Measurements from ENCODE around the gene PPP2R2C.

DNA sequence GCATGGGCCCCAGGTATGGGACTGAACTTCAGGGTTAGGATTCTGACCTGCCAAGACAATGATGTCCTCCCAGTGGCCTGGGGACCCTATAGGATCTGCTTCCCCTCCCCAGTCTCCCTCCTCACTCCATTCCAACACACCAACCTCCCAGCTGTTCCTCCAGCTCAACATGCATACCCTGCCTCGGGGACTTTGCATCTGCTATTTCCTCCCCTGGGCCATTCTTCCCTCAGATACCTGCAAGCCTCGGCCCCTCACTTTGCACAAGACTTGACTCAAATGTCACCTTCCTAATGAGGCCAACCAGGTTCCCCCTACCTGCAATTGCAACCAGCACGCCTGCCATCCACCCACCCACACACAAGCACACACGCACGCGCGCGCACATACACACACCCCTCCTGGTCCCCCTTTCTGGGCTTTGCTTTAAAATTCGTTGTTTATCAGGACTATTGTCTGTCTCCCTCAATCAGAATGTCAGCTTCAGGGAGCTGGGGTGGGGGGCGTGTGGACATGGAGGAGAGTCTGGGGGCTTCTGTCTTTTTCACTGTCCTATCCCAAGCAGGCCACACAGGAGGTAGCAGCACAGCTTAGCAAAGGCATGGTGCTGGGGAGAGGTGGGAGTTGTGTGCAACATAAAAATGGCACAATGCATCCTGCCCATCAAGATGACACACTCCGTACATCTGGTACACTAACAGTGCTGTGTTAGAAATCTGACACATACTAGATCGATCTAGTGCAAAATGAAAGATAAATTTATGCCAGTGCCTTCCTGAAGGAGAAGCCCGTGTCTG lies 20.6 kb upstream of the PPP2R2C start:
- no peak for TF ChIP-seq CTCF (optimal IDR thresholded peaks at IDR 0.05 in 1 of 3, IDR thresholded peaks at IDR 0.05 in 1 of 3, conservative IDR thresholded peaks at IDR 0.05 in 1 of 3; ENCODE audit: extremely low read depth in 1 of 3, insufficient read depth in 2 of 3, low read length in 3 of 3)
- no peak for TF ChIP-seq EZH2 (IDR thresholded peaks at IDR 0.05; ENCODE audit: low read length)
